ENCODE results near the gene KRT9. TPM values are rescaled to one million over a fixed set of nuclear protein-coding genes. Genes with fewer than 3 reads are reported as not detected.
"Not testable (repeated sequence)": the region's sequence is repeated elsewhere in the genome, so short reads cannot be mapped to it uniquely, and the experiment has no call there.

The KRT9 gene
- total RNA-seq, 1 experiment from 2014 or later = not detected

DNA sequence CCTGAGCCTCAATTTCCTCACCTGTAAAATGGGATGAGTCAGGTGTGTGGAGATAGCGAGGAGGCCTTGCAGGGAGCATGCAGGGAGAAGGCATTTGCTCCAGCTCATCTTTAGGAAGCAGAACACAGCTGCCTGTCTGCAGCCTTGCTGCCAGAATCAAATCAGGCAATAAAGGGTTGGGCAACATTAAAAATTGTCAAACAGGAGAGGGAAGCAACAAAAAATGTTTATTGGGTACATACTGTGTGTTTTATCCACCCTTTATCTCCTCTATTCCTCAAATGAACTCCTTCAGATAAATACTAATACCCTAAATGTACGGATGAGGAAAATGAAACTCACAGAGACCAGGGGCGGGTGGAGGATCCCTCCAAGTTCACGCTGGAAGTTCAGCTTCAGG, 28.5 kb upstream of the KRT9 start:
- no peak for DNase-seq (ENCODE audit: low spot score)

DNA sequence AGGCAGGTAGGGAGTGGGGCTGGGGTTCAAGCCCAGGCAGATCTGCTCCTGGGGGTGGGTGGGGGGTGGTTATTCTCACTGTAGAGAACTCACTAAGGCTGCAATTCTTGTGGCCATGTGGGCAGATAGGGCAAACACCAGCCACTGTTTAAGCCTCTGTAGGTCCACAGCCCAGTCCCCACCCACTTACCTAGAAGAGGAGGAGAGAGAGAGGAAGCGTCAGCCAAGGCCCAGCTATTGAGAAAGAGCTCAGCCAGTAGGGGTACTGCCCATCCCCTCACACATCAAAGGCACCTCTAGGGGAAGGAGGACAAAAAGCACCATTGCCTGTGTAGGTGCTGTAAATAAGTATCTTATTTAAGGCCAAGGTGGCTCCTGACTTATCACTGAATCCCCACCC, 27.8 kb upstream of the KRT9 start:
- no peak for DNase-seq (ENCODE audit: low spot score)

DNA sequence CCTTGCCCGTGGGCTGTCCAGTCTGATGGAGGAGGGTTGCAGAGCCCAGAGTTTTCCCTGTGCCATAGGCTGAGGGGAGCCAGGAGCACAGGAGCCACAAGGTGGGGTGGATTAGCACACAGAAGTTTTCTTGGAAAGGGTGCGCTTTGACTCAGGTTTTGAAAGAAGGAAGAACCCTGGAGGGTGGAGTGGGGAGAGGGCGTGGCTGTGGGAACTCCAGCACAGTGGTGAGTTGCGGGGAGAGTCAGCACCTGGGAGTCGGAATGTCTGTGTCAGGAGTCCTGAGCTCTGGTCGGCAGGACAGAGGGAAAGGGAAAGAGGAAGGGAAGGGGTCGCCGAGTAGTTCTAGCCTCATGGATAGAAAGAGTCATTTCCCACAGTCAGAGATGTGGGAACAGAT, 23.7 kb upstream of the KRT9 start:
- DNase-seq (ENCODE audit: low spot score) = no peak

GRCh38 chr17:41594363-41594915, 22.6 kb upstream of the KRT9 start:
- DNase-seq (ENCODE audit: low spot score) = no peak

- no peak for DNase-seq (ENCODE audit: low spot score)
Observed at GRCh38 chr17:41593306-41593981, 21.6 kb upstream of the KRT9 start.

GRCh38 chr17:41592601-41593305, 20.9 kb upstream of the KRT9 start:
- no peak for DNase-seq (ENCODE audit: low spot score)

DNA sequence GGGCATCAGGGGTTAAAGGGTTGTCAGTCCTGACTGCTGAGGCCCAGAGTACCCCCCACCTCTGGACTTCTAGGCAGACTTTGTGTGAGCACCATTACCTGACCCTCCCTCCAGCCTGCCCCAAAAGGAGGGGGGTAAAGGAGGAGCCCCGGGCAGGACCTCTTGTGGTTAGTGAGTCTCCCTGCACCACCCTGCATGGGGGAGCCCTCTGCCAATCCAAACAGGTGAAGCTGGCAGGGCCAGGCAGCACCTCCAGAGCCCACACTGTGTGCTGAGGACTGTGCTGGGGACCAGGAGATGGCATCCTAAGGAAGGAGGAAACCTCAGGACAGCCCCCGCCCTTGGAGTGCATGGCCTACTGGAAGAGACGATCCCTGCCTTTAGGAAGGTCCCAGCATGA, 17.4 kb upstream of the KRT9 start:
- no peak for DNase-seq (ENCODE audit: low spot score)

DNA sequence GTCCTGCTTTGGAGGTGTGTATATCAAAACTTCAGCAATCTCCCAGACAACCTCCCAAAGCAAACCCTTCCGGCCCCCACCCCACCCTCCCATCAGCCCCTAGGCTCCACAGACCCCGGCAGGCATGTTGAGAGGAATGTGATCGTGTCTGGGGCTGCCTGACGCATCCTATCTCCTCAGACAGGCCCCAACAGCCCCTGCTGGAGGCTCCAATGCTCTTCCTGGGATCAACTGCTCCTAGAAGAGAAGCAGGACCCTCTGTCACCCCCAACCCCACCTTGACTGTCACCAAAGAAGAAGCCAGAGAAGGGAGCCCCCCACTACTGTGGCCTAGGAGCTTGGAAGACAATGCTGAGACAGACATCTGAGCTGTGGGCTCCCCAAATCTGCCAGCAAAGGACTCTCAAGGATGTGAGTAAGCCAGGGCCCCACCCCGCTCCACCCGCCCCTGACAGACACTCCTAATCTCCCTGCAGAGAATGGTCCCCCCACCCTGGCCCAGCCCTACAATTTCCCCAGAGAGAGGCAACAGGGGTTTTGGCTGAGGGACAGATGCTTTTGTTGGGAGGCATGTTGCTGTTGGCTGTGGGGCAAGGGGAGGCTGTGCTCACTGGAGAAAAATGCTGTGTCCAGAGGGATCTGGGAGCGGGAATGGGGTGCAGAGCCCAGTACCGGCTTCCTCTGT, 16.4 kb upstream of the KRT9 start:
- no peak for DNase-seq (ENCODE audit: low spot score)

DNA sequence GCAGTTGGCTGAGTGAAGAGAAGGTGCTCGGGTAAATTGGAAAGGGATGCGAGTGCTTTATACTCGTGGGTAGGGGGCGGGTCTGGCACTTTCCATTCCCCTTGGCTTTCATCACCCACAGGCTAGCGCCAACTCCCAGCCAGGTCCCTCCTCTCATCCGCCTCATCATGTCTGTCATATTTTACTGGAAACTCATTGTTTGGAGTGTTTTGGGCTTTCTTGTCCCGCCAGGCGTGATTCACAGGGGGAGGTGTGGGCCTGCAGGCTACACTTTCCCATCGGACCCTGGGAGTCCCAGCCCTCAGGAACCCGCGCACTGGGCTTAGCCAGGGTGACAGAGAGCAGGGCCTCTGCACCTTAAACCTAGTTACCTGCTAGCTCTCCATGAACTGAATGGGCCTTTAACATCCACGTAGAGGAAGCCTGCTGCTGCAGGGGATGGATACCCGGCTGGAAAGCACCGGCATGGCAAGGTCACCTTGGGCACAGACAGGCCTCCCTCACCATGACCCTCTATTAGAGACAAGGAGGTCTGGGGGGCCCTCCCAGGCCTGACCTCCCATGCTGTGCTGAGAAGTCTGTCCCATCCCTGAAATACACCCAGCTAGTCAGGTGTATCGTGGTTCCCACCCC, 15.1 kb upstream of the KRT9 start, which contains the start of gene KRT14:
KRT14 (minus strand) TSS at position 33 of the 633 bp plus-strand sequence. CDS start 61 bp downstream, outside the sequence.
- DNase-seq (ENCODE audit: low spot score) = no peak

- DNase-seq (ENCODE audit: low spot score) = no peak
Observed at GRCh38 chr17:41585301-41586056, 13.6 kb upstream of the KRT9 start.

GRCh38 chr17:41584331-41584927, 12.6 kb upstream of the KRT9 start:
- not testable (repeated sequence) for DNase-seq (ENCODE audit: low spot score)

DNA sequence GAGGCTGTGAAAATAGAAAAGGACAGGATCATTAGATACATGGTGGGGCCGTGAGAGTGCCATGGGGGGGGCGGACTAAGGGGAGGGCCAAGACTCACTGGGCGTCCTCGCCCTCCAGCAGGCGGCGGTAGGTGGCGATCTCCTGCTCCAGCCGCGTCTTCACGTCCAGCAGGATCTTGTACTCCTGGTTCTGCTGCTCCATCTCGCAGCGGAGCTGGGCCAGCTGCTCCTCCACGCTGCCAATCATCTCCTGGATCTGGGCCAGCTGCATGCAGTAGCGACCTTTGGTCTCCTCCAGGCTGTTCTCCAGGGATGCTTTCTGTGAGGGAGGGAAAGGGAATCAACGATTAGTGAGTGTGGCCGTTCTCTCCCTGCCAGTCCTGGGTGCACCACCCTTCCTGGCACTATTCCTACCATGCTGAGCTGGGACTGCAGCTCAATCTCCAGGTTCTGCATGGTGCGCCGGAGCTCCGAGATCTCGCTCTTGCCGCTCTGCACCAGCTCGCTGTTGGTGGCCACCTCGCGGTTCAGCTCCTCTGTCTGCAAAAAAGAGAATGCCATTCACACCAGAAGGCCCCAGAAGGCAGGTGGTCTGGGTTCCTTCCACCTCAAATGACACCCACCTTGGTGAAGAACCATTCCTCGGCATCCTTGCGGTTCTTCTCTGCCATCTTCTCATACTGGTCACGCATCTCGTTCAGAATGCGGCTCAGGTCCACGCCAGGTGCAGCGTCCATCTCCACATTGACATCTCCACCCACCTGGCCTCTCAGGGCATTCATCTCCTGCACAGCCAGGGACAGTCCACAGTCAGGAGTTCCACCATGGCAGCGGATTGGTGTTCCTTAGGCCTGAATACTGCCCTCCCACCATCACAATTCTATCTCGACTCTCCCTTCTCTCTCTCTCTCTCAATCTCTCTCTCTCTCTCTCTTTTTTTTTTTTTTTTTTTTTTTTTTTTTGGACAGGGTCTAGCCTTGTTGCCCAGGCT, 11.6 kb upstream of the KRT9 start:
- DNase-seq (ENCODE audit: low spot score) = peak; percentile 70

DNA sequence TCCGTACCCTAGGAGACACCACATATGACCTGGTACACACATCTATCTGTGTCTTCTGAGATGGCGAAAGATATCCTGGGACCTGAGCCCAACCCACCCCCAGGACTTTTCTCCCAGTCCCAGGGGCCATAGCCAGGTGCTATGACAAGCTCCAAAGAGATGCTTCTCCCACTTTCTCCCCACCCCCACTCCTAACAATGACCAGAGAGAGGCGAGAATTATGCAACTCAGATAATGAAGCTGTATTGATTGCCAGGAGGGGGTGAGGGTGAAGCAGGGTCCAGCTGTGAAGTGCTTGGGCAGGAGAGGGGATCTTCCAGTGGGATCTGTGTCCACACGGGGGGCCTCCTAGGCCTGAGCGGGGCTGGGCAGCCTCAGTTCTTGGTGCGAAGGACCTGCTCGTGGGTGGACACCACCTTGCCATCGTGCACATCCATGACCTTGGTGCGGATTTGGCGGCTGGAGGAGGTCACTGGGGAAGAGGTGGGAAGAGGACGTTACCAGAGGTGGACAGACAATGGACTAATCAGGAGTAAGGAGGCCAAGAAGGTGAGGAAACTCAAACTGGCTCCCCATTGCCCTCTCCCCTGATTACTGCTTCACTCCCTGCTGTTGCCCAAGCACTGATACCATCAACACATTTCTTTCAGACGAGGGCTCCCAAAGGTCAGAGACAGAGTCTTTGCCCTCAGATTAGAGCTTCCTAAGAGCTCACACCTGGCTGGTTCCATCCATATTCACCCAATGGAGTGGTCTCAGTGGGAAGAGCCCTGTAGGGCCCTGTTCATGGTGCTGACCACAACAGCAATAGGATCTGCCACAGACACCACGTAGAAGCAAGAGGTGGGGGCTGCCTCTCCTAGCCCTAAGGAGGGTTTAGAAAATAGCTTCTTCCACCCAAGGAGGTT, 10.5 kb upstream of the KRT9 start:
- DNase-seq (ENCODE audit: low spot score) = not testable (repeated sequence)

DNA sequence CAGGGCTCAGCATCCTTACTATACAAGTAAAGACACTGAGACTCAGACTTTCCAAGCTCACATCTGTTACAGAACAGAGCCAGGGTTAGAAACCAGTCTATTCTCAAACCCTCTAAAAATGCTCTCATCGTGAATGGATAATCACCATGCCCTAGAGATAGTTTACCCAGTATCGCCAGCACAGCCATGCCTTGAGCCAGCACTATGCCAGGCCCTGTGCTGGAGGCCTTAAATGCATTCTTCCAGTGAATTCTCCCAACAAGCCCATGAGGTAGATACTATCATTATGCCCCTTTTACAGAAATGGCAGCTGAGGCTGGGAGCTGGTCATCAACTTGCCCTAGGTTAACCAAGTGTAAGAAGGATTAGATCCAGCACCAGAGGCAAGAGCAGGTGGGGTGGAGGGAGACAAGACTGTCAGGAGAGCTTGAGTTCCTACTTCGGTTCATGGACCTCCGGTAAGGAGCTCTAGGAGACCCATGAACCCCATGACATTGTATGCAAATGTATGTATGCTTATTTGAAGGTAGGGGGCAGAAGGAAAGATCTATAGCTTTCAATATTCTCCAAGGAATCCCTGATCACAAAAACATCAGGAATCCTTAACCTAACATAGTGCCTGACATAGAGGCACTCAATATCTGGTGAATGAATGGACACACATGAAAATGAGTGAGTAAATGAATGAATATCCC, 9.7 kb upstream of the KRT9 start:
- no peak for DNase-seq (ENCODE audit: low spot score)

DNA sequence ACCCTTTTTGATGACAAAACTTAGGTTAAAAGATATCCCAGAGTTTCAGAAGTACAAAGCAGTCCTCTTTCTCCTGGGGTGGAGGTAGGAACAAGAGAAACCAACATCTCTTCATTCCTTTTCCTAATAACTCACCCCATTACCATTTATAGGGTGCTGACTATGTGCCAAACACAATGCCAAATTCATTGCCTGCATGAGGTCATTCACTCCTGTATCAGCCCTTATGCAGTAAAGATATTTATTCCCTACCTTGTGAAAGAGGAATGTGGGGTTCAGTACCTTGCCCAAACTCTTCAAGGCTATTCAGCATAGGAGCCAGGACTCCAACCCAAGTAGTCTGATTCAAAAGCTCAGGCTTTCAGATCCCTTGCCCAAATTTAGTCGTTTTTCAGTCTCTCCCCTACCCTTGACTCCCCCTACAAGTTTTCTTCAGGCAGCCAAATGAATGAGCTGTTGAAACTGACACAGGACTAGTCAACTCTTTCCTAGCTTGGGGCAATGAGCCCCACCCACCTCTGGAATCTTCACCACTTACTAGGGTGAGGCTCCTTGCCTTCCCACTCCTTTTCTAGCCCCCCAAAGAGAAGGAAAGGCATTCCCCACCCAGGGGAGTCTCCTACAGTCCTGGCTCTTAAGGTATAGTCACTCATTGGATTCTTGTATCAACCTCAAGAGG, 9.0 kb upstream of the KRT9 start:
- DNase-seq (ENCODE audit: low spot score) = no peak

- no peak for DNase-seq (ENCODE audit: low spot score)
Observed at GRCh38 chr17:41580244-41580575, 8.4 kb upstream of the KRT9 start.
